NCI-H2107 (cell line): ENCODE measurements around the gene PHF21B.
"Not testable (repeated sequence)": the region's sequence is repeated elsewhere in the genome, so short reads cannot be mapped to it uniquely, and the experiment has no call there.

Experiments used
- DNase-seq: peaks from one replicate; lab custom pipeline; 2025; lab: John Stamatoyannopoulos, UW

Gene PHF21B

DNA sequence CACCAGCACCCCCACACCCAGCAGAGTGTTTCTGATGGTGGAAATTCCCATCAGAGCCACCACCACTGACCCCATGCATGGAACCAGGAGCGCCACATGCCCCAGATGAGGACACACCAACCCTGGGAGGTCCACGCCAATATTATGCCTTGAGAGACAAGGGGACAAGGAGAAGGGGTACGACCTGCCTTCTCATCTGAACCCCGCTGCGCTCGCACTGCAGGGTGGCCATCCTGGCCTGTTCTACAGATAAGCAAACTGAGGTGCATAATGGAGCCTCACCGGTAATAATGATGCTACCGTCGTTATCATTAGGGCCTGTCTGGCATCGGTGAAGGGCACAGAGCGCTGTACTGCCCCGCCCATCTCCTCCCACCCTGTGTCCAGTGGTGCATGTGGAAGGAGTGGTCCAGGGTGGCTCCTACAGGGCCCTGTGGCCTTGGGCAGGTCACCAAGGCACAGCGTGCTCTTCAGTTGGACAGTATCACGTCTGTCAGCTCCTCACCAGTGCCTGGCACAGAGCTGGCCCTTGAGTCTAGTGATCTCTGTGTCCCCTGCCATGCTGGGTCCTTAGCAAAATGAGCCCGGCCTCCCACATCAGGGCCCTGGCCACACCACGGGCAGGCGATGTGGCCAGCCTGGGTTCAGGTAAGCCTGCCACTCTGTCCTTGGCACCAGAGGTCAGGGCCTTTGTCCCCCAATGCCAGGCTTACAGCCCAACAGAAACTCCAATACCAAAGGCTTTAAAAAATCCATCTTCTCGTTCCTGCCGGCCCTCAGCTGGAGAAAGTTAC lies 92.2 kb downstream of the PHF21B start:
- DNase-seq, result no peak

- no peak for DNase-seq
Measured at GRCh38 chr22:44916281-44917231, 93.2 kb downstream of the PHF21B start.

DNA sequence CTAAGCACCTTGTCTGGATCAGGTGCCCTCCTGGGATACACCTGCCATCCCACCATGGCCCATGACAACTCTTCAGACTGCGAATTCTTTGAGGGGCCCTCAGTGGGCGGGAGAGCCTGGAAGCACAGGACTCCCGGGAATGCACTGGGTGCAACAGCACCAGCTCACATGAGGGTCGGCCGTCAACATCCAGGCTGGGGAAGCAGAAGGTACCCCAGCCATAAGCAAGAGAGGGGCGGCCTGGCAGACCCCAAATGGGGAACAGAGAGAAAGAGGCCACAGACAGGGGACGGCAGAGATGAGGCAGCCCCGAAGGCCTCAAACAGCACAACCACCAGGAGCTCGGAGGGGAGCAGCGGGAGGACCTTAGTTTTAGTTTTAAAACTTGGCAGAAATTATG lies 94.4 kb downstream of the PHF21B start:
- no peak for DNase-seq

DNA sequence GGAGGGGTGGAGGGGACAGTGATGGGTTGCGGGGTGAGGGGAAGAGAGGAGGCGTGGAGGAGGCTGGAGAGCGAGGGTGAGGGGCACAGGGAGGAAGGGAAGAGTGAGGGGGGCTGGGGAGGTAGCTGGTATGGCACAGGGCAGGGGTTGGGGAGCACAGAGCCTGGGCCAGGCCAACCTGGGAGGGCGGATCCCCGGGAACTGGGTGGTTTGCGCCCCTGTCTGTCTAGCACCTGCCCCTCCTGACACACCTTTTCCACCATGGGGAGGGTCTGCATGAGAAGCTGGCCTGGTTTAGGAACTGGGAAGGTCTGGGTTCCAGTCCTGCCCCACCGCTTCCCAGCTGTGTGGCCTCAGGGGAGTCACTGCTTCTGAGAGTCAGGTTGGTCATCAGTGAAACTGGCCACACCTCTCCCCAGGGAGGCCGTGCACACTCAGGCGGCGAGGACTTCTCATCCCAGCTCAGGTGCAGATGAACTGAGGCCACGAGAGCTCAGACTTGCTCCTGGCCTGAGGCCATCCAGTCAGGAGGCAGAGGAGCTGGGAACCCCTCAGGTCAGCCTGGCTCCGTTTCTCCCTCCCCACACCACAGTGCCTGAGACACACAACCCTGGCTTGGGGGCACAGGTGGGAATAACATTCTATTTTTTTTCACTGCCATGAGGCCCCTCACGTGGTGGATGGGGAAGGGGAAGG lies 95.6 kb downstream of the PHF21B start:
- DNase-seq, result no peak

DNA sequence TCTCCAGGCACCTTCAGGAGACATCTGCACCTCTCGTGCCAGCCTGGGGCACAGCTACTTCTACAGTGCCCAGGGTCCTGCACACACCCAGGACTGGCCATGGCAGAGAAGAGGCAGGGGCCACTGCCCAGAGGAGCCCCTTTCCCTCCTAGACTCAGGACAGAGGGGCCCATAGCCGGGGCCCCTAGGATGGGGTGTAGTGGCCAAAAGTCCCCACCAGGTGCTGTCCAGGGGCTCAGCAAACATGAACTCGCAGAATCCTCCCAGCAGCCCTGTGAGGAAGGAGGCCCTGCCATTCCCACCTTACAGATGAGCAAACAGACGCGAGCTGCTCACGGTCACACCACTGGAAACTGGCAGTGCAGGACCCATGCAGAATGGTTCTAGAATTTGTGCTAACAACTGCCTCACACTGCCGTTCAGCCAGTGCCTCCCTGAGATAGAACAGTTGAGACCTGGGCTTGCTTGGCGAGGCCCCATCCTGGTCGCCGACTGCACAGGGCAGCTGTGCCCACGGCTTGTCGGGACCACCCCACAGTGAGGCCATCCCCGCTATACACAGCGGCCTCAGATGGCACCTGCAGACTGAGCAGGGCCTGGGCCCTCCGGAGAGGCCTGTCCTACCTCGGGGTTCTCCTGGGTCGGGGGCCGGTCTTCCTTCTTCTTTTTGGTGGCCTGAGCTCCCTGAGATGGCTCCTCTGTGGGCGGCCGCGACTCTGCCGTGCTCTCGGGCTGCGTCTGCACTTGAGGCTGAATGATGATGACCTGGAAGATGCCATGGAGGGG lies 96.4 kb downstream of the PHF21B start:
- DNase-seq, result no peak

- DNase-seq, result no peak
Measured at GRCh38 chr22:44909241-44909640, 100.6 kb downstream of the PHF21B start.

DNA sequence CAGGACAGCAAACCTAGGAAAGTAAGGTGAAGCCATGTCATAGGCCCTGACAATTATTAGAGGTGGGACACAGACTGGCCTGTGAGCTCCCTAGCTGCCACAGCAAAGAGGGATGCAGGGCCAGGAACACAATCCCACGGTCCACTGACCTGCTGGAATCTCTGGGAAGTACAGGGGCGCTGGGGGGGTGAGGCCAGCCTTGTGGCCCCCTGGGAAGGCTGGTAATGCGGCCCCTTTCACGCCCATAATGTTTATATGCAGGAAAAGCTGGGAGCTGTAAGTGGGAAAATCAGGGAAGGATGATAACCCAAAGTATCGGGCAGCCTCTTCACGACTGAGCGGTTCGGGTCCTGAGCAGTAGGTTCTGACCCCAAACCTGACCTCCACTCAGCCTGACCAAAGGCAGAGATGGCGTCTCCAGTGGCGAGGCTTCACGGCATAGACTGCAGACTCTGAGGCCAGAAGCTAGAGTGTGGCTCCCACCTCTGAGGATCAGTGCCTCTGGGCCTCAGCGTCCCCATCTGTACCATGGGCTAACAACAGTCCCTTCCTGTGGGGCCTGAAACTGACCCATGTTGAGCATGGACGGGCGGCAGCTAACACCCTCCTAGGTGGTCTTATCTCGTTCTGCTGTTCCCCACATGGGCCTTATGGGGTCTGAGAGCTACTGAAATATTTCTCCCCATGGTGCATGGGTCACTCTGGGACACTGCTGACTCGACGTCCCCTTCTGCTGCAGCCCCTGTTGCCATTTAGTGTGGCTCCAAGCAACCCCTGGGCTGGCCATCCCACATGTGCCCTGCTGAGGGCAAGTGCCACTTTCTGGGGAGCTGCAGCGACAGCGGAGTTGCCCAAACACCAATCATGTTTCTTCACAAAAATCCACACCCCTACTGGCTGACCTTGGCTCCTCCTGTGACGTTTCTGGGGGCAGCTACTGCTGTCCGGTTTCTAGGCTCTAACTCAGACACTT lies 101.8 kb downstream of the PHF21B start:
- no peak for DNase-seq

- no peak for DNase-seq
Measured at GRCh38 chr22:44906999-44907644, 102.7 kb downstream of the PHF21B start.

DNA sequence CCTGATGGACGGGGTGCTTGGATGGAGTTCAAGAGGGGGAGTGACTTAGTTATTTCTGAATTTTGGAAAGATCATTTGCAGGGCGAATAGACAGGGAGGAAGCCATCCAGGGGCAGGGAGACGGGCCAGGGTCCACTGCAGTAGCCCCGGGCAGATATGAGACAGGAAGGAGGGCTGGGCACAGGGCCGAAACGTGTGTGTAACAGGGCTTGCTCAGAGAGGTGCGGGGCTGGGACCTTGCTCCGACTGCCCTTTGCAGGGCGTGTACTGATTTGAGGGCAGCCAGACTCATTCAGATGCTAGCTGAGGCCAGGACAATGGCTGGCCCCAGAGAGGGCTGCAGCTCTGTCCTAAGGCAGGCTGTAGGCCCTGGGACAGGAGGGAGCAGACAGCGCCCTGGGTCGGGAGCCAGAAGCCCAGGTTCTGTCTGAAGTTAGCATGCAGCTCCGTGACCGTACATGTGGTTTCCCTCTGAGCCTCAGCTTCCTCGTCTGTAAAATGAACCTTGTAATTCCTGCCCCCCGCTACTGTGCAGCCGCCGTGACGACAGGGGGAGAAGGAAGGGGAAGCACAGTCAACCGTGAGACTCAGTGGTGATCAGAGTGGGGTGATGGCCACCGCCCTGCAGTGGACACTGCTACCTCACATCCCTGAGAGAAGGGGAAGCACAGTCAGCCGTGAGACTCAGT lies 103.4 kb downstream of the PHF21B start:
- no peak for DNase-seq

DNA sequence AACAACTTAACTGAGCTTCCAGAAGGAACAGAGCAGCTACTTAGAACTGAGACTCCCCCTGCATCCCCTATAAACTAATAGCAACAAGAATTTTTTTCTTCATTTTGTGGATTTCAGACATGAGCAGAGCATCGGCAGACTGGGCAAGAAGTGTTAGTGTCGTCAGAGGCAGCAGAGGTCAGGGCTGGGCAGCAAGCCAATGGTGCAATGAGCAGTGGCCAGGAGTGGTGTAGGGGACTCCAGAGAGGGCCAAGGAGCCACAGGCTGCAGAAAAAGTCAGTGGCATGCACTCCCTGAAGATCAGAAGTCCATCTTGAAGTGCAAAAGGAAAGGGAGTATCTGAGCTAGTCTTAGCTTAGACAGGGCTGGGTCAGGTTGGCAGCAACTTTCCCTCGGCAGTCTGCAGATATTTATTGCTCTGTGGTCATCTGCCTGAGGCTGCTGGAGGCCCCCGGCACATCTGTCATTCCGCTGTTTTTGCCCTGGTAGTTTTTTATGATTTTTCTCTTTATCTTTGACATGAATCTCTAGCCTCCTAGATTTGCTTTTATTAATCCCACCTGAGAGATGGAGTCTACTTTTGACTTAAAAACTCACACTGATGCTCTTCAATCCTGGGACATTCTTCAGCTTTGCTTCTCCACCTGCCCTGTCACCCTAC lies 105.2 kb downstream of the PHF21B start:
- not testable (repeated sequence) for DNase-seq

GRCh38 chr22:44903164-44903563 lies 106.6 kb downstream of the PHF21B start:
- not testable (repeated sequence) for DNase-seq

DNA sequence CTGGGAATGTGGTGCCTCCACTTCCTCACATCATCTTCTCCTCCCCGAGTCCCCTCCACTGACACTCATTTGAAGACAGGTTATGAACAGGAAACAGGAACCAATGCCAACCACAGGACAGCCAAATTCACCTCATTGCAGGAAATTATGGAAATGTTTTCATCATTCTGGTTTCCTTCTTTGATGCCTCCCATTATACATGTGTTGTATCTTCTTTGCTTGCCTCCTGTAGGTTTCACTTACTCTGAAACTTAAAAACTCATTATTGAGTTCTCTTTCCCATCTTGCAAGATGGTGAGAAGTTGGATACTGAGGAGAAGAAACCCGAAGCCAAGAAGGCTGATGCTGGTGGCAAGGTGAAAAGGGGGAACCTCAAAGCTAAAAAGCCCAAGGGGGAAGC lies 108.5 kb downstream of the PHF21B start:
- DNase-seq, result no peak

DNA sequence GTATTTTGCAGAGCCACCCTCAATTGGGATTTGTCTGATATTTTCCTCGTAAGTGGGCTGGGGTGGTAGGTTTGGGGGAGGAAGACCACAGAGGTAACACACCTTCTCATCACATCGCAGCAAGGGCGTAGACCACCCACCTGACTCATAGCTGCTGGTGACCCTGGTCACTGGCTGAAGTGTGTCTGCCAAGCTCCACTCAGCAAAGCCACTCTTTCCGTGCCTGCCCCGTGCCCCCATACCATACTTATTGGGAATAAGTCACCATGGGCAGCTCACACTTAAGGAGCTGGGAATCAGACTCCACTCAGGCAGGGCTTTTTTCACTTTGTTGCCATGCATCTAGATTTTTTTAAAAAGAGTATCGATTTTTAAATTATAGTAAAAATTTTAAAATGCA lies 111.6 kb downstream of the PHF21B start:
- no peak for DNase-seq

- no peak for DNase-seq
Measured at GRCh38 chr22:44895296-44896055, 114.3 kb downstream of the PHF21B start.

- no peak for DNase-seq
Measured at GRCh38 chr22:44894782-44895181, 115.0 kb downstream of the PHF21B start.

- no peak for DNase-seq
Measured at GRCh38 chr22:44894321-44894720, 115.5 kb downstream of the PHF21B start.

DNA sequence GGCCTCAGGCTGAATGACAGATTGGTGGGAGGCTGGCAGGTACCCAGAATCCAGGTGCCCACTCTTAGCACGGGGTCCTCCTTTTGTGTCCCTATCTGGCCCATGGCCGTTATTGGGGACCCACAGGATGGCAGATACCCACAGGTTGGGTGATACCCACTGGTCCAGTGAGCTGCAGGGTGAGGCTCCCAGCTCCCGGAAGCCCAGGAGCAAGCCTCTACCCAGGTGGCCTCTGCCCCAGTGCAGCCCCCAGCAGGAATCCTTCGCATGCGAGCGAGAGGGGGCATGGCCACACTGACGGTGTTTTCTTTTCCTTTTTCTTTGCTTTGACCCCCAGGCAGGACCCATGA lies 116.1 kb downstream of the PHF21B start:
- no peak for DNase-seq
